K562 (cell line): ENCODE results near the gene LRRC7. TPM values are rescaled to one million over a fixed set of nuclear protein-coding genes. Genes with fewer than 3 reads are reported as not detected.

Experiments used
- ATAC-seq: fragments of 200-7000 bp; cut with Tn5 transposase; 3 replicates; pipeline ENCODE4 v1.9.1; 2020; ENCODE audit warnings: moderate library complexity
- BruUV-seq: library from RNA; stranded (reverse); fragments of 400-500 nt; replicated peaks from 2 replicates; lab custom pipeline; 2021; lab: Mats Ljungman, UMichigan
- CTCF ChIA-PET: fragments of 300-600 bp; formaldehyde crosslinking; extraction: SDS; loops from one replicate; lab custom pipeline; 2021; ENCODE audit warnings: low intra/inter-chr PET ratio; lab: Yijun Ruan, JAX
- POLR2A ChIA-PET: fragments of 300-600, 350-650 bp; sonication (Branson Sonifier 250); formaldehyde crosslinking; extraction: SDS; loops from one replicate; lab custom pipeline; 2021; ENCODE audit warnings: antibody characterized with exemption, inconsistent platforms; lab: Yijun Ruan, JAX
- DNase-seq, 4 experiments: peaks; one replicate each; pipeline versions ENCODE4 v3.0.0 to v3.0.0-alpha.2; 2011 to 2018; ENCODE audit warnings: low spot score in 3 of 4, mixed read lengths in 3 of 4; ENCODE audit errors: extremely low read depth in 1 of 4
- FAIRE-seq: peaks from 2 replicates; lab custom pipeline; 2011; peaks lifted over from hg19 to GRCh38; lab: Jason Lieb, UNC
- H2AFZ ChIP-seq: 2 replicates; pipeline ENCODE4 v1.6.0; 2011; ENCODE audit warnings: low read depth, low read length, control low read depth, inconsistent platforms
- H3K27ac ChIP-seq: fragments of 200-600 bp; 3 replicates; pipeline ENCODE4 v1.8.0; 2011; ENCODE audit warnings: low read depth, mild to moderate bottlenecking, control low read depth, inconsistent platforms, low read length, moderate library complexity, mixed read lengths; ENCODE audit errors: extremely low read depth
- H3K27me3 ChIP-seq, 2 experiments: fragments of 300-600 bp in 1 of 2; 2 replicates in 1 of 2; 3 replicates in 1 of 2; pipeline versions ENCODE4 v1.6.0 to v1.8.0; 2011; ENCODE audit warnings: inconsistent platforms in 2 of 2, low read length in 2 of 2, mild to moderate bottlenecking in 1 of 2, mixed read lengths in 1 of 2, moderate library complexity in 1 of 2; ENCODE audit not compliant: control insufficient read depth in 2 of 2, insufficient read depth in 2 of 2
- H3K36me3 ChIP-seq: fragments of 300-600 bp; 3 replicates; pipeline ENCODE4 v1.8.0; 2011; ENCODE audit warnings: mild to moderate bottlenecking, low read length, inconsistent platforms; ENCODE audit not compliant: control insufficient read depth, insufficient read depth
- H3K4me1 ChIP-seq, 2 experiments: fragments of 200-600 bp in 1 of 2; replicated peaks in 1 of 2; 2 replicates in 1 of 2; 3 replicates in 1 of 2; pipeline versions ENCODE4 v1.5.1 to v1.8.0; 2011; ENCODE audit warnings: inconsistent platforms in 2 of 2, low read length in 2 of 2, mild to moderate bottlenecking in 1 of 2, mixed read lengths in 1 of 2, moderate library complexity in 1 of 2; ENCODE audit not compliant: control insufficient read depth in 2 of 2, insufficient read depth in 2 of 2
- H3K4me2 ChIP-seq: 2 replicates; pipeline ENCODE4 v1.6.1; 2011; ENCODE audit warnings: low read length, control low read depth, inconsistent platforms, mixed read lengths; ENCODE audit not compliant: insufficient read depth
- H3K4me3 ChIP-seq: fragments of 200-600 bp; sonication (generic), shearing (Covaris generic); 2 replicates; pipeline ENCODE4 v1.5.1; 2016; ENCODE audit warnings: control low read depth, inconsistent platforms
- H3K79me2 ChIP-seq: fragments of 200-600 bp; 3 replicates; pipeline ENCODE4 v1.8.0; 2011; ENCODE audit warnings: low read length, inconsistent platforms; ENCODE audit not compliant: control insufficient read depth, insufficient read depth
- H3K9ac ChIP-seq, 2 experiments: 2 replicates each; pipeline versions ENCODE4 v1.6.0 to v1.6.1; 2011; ENCODE audit warnings: low read depth in 2 of 2, low read length in 2 of 2, control low read depth in 1 of 2, inconsistent platforms in 1 of 2, mild to moderate bottlenecking in 1 of 2, mixed read lengths in 1 of 2; ENCODE audit not compliant: insufficient read depth in 1 of 2
- H3K9me1 ChIP-seq: one replicate; pipeline ENCODE4 v1.6.0; 2011; ENCODE audit warnings: inconsistent platforms, mild to moderate bottlenecking, low read length, moderate library complexity; ENCODE audit not compliant: control insufficient read depth, insufficient read depth
- H3K9me3 ChIP-seq: replicated peaks from 2 replicates; pipeline ENCODE4 v1.5.1; 2011; ENCODE audit warnings: low read depth, low read length, inconsistent platforms; ENCODE audit not compliant: control insufficient read depth, insufficient read depth
- H4K20me1 ChIP-seq: replicated peaks from 2 replicates; pipeline ENCODE4 v1.6.1; 2011; ENCODE audit warnings: low read length, inconsistent platforms, mixed read lengths; ENCODE audit not compliant: control insufficient read depth, insufficient read depth
- PCBP1 ChIP-seq: fragments of 200-400 bp; formaldehyde crosslinking; IDR thresholded peaks from 2 replicates; pipeline ENCODE4 v1.6.1; 2018; ENCODE audit warnings: mild to moderate bottlenecking, low read depth, low read length; ENCODE audit not compliant: poor library complexity, severe bottlenecking
- POLR2AphosphoS2 ChIP-seq: IDR thresholded peaks from 2 replicates; pipeline ENCODE4 v1.6.1; 2012; ENCODE audit warnings: low read length, improper control_type of control experiment
- ZBTB17 ChIP-seq: fragments of 450-650 bp; formaldehyde crosslinking; IDR thresholded peaks from 2 replicates; pipeline ENCODE4 v1.4.0; 2020; ENCODE audit warnings: mild to moderate bottlenecking
- WGBS: fragments of 100-300 bp; shearing (Covaris generic); methylation state at CpG from one replicate; pipeline ENCODE4 v1.1.6; 2016; ENCODE audit warnings: low coverage, mixed read lengths; ENCODE audit not compliant: insufficient coverage; ENCODE audit errors: missing lambda C conversion rate; 5-methylcytosine and 5-hydroxymethylcytosine counted together
- in situ Hi-C: fragments of 300-500 bp; cut with MboI; formaldehyde crosslinking; loops from 4 replicates; pipeline ENCODE4 v1.15.0; 2018; ENCODE audit warnings: inconsistent platforms, mixed read lengths
- intact Hi-C: fragments of 100-400 bp; cut with micrococcal nuclease; formaldehyde crosslinking; loops from 2 replicates; pipeline ENCODE4 v1.14.2; 2022
- polyA plus RNA-seq, 8 experiments: library from polyadenylated mRNA; depleted of rRNA in 4 of 8; stranded (reverse) in 5 of 8; unstranded in 3 of 8; fragments of >200 nt; fragmentation: Nextera tagmentation in 2 of 8; fragmentation: Illumina TruSeq in 1 of 8; extraction: Ambion mirVana in 2 of 8; extraction: Trizol in 1 of 8; gene quantifications; 2 replicates each; pipeline versions ENCODE4 v1.2.1 to v1.2.3, GENCODE V29; 2011 to 2014; ENCODE audit warnings: inconsistent platforms in 1 of 8, missing spikeins in 1 of 8
- total RNA-seq, 7 experiments: library from RNA; depleted of rRNA in 6 of 7; stranded (reverse); fragments of >200 nt in 6 of 7; fragmentation: Illumina TruSeq in 2 of 7; extraction: Trizol in 2 of 7; gene quantifications; 2 replicates each; pipeline versions ENCODE4 v1.2.1 to v1.2.3, GENCODE V29; 2011 to 2021; ENCODE audit warnings: low replicate concordance in 1 of 7
- TF ChIP-seq, protein P1 (sequence below): sonication (generic); formaldehyde crosslinking; IDR thresholded peaks from 2 replicates; pipeline ENCODE4 v1.8.0; 2022; ENCODE audit warnings: mild to moderate bottlenecking, missing genetic modification reagents
- TF ChIP-seq, protein P2 (sequence below): fragments of 200-800 bp; sonication (Bioruptor generic); IDR thresholded peaks from 2 replicates; pipeline ENCODE4 v1.6.1; 2017; ENCODE audit warnings: missing genetic modification characterization, missing compliant biosample characterization

LRRC7 gene
- total and polyA plus RNA-seq, 9 of the 15 experiments (the other 6 are each of a cell fraction or from before 2014, with no cell fraction given): 0.09 to 0.94 (median 0.49) TPM

DNA sequence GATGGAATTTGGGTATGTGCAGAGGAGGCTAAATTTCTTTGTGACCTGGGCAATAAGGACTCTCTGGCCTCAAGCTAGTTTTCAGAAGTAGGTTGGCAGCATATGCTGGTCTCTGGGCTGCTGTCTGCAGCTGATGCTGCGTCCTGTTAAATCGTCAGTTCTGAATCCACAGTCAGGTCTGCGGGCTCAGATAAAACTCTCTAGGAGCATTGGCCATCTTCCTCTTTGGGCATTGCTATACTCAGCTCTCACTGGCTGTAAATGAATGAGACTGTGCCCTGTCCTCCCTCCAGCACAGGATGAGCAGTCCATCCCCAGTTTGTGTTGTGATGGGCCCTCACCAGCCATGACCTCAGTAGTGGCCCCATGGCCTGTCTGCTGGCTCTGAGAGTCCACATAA is 365.0 kb downstream of the LRRC7 start:
- DNase-seq: no peak

DNA sequence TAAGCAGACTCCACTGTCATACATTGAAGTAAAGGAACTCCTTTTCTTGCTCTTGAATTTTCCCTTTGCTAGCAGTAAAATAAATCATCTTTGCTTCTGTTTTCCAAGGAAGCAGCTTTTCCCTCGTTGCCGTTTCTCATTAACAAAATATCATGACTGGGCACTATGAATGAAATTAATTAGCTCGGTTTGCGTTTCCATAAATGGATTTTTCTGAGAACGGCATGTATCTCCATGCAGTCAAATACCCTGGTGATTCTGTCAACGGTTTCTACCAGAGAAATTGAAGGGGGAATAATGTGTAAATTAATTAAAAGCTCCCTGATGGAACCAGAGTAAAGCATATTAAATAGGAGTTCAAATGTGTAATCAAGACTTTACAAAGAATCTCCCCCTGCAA is 372.5 kb downstream of the LRRC7 start:
- WGBS: 0% methylated on average over 6 of the region's 6 CpGs
- H3K27ac ChIP-seq: no peak overlapping the region
- ChIA-PET POLR2A (no interaction called here), CTCF (no interaction called here)
- in situ Hi-C loops: no loop called here
- H3K9ac ChIP-seq: no peak overlapping the region
- ATAC-seq (no peak), FAIRE-seq (no peak), DNase-seq (no peak)
- BruUV-seq: no TSS peak
- no peak overlapping the region for H3K4me3 ChIP-seq
- intact Hi-C loops: no loop called here
- H3K9me1 ChIP-seq: no peaks in the 10 kb centered on the region
- no peaks in the 10 kb centered on the region for H3K4me1 ChIP-seq
- H3K36me3 ChIP-seq: no peaks in the 10 kb centered on the region
- H3K9me3 ChIP-seq: no peaks in the 10 kb centered on the region
- no peaks in the 10 kb centered on the region for H3K79me2 ChIP-seq
- H4K20me1 ChIP-seq: no peaks in the 10 kb centered on the region
- no peaks in the 10 kb centered on the region for H3K27me3 ChIP-seq
- H2AFZ ChIP-seq: no peak overlapping the region
- H3K4me2 ChIP-seq: no peak overlapping the region
- TF ChIP-seq PCBP1: no peak
- TF ChIP-seq, protein P1, sequence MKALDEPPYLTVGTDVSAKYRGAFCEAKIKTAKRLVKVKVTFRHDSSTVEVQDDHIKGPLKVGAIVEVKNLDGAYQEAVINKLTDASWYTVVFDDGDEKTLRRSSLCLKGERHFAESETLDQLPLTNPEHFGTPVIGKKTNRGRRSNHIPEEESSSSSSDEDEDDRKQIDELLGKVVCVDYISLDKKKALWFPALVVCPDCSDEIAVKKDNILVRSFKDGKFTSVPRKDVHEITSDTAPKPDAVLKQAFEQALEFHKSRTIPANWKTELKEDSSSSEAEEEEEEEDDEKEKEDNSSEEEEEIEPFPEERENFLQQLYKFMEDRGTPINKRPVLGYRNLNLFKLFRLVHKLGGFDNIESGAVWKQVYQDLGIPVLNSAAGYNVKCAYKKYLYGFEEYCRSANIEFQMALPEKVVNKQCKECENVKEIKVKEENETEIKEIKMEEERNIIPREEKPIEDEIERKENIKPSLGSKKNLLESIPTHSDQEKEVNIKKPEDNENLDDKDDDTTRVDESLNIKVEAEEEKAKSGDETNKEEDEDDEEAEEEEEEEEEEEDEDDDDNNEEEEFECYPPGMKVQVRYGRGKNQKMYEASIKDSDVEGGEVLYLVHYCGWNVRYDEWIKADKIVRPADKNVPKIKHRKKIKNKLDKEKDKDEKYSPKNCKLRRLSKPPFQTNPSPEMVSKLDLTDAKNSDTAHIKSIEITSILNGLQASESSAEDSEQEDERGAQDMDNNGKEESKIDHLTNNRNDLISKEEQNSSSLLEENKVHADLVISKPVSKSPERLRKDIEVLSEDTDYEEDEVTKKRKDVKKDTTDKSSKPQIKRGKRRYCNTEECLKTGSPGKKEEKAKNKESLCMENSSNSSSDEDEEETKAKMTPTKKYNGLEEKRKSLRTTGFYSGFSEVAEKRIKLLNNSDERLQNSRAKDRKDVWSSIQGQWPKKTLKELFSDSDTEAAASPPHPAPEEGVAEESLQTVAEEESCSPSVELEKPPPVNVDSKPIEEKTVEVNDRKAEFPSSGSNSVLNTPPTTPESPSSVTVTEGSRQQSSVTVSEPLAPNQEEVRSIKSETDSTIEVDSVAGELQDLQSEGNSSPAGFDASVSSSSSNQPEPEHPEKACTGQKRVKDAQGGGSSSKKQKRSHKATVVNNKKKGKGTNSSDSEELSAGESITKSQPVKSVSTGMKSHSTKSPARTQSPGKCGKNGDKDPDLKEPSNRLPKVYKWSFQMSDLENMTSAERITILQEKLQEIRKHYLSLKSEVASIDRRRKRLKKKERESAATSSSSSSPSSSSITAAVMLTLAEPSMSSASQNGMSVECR (CRISPR knock-in tag): no peak
- TF ChIP-seq POLR2AphosphoS2: no peak

More for the DNA sequence above, 365.0 kb downstream of the LRRC7 start:
- H3K4me3 ChIP-seq: no peak overlapping the region
- no peaks in the 10 kb centered on the region for H3K36me3 ChIP-seq
- H3K27me3 ChIP-seq: no peaks in the 10 kb centered on the region
- TF ChIP-seq ZBTB17 (CRISPR knock-in tag): peak; percentile 96
- TF ChIP-seq, protein P2, sequence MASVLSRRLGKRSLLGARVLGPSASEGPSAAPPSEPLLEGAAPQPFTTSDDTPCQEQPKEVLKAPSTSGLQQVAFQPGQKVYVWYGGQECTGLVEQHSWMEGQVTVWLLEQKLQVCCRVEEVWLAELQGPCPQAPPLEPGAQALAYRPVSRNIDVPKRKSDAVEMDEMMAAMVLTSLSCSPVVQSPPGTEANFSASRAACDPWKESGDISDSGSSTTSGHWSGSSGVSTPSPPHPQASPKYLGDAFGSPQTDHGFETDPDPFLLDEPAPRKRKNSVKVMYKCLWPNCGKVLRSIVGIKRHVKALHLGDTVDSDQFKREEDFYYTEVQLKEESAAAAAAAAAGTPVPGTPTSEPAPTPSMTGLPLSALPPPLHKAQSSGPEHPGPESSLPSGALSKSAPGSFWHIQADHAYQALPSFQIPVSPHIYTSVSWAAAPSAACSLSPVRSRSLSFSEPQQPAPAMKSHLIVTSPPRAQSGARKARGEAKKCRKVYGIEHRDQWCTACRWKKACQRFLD (CRISPR knock-in tag): no peak
- TF ChIP-seq, all 486 proteins: peak for 1
- no peak overlapping the region for H2AFZ ChIP-seq
- no peaks in the 10 kb centered on the region for H3K79me2 ChIP-seq
- H3K9ac ChIP-seq: no peak overlapping the region
- no peak overlapping the region for H3K27ac ChIP-seq
- WGBS: 0% methylated on average over 3 of the region's 3 CpGs
- BruUV-seq: no TSS peak
- FAIRE-seq (no peak), ATAC-seq (no peak)
- H3K4me1 ChIP-seq: no peaks in the 10 kb centered on the region
- CTCF ChIA-PET: no interaction called here
- POLR2A ChIA-PET: no interaction called here
- no peak overlapping the region for H3K4me2 ChIP-seq
- no peaks in the 10 kb centered on the region for H4K20me1 ChIP-seq
- in situ Hi-C loops: no loop called here
- intact Hi-C loops: no loop called here
- H3K9me1 ChIP-seq: no peaks in the 10 kb centered on the region
- no peaks in the 10 kb centered on the region for H3K9me3 ChIP-seq
